HG03575 (cell line): ENCODE results near the gene SMAD3.

ENCODE experiments used
- ATAC-seq: cut with Tn5 transposase; IDR thresholded peaks from one replicate; pipeline ENCODE4 v1.9.1; 2021; ENCODE audit not compliant: unreplicated experiment, insufficient number of reproducible peaks, low FRiP score; ENCODE audit errors: extremely low read depth

SMAD3 gene

GRCh38 chr15:67033012-67033411, 32.4 kb upstream of the SMAD3 start:
- no peak for ATAC-seq

GRCh38 chr15:67033571-67034044, 31.8 kb upstream of the SMAD3 start:
- ATAC-seq, result no peak

GRCh38 chr15:67035886-67036285, 29.5 kb upstream of the SMAD3 start:
- ATAC-seq, result no peak

GRCh38 chr15:67036775-67037555, 28.4 kb upstream of the SMAD3 start:
- ATAC-seq, result no peak

- no peak for ATAC-seq
These were observed 27.7 kb upstream of the SMAD3 start for GRCh38 chr15:67037694-67038093.

- ATAC-seq, result no peak
These were observed 26.7 kb upstream of the SMAD3 start for GRCh38 chr15:67038736-67039135.

- no peak for ATAC-seq
These were observed 25.9 kb upstream of the SMAD3 start for GRCh38 chr15:67039384-67040075.

- no peak for ATAC-seq
These were observed 25.1 kb upstream of the SMAD3 start for GRCh38 chr15:67040277-67040676.

- no peak for ATAC-seq
These were observed 22.8 kb upstream of the SMAD3 start for GRCh38 chr15:67042551-67043142.

GRCh38 chr15:67043939-67044771, 21.2 kb upstream of the SMAD3 start:
- ATAC-seq, result no peak

GRCh38 chr15:67047149-67047661, 18.2 kb upstream of the SMAD3 start:
- ATAC-seq, result no peak

- no peak for ATAC-seq
These were observed 16.8 kb upstream of the SMAD3 start for GRCh38 chr15:67048281-67049279.

GRCh38 chr15:67049351-67050044, 15.9 kb upstream of the SMAD3 start:
- no peak for ATAC-seq

- no peak for ATAC-seq
These were observed 15.3 kb upstream of the SMAD3 start for GRCh38 chr15:67050062-67050461.

GRCh38 chr15:67050522-67051087, 14.8 kb upstream of the SMAD3 start:
- ATAC-seq, result no peak

GRCh38 chr15:67051088-67052045, 14.0 kb upstream of the SMAD3 start:
- ATAC-seq, result no peak
